H1 (cell line): Measurements from ENCODE around the gene CHRM3. TPM values are rescaled to one million over a fixed set of nuclear protein-coding genes. Genes with fewer than 3 reads are reported as not detected.

ENCODE experiments used
- CTCF ChIA-PET: fragments of 300-600 bp; sonication (Branson Sonifier 250); formaldehyde crosslinking; loops from one replicate; lab custom pipeline; 2021; ENCODE audit not compliant: partially characterized antibody; lab: Charles Lee
- POLR2A ChIA-PET: fragments of 300-600 bp; sonication (Branson Sonifier 250); formaldehyde crosslinking; loops from one replicate; lab custom pipeline; 2021; ENCODE audit warnings: inconsistent platforms; ENCODE audit not compliant: partially characterized antibody; lab: Charles Lee
- DNase-seq, 2 experiments: peaks; one replicate each; pipeline versions ENCODE4 v3.0.0 to v3.0.0-alpha.2; 2010 to 2022; ENCODE audit warnings: low spot score in 2 of 2, low read depth in 1 of 2, mixed read lengths in 1 of 2
- FAIRE-seq: peaks from 2 replicates; lab custom pipeline; 2011; peaks lifted over from hg19 to GRCh38; lab: Jason Lieb, UNC
- H2AFZ ChIP-seq: 2 replicates; pipeline ENCODE4 v1.8.1; 2012; ENCODE audit warnings: low read length, inconsistent platforms
- H2AK5ac ChIP-seq: 2 replicates; pipeline ENCODE4 v1.6.1; 2013; ENCODE audit warnings: low read depth, low read length
- H2BK120ac ChIP-seq: replicated peaks from 2 replicates; pipeline ENCODE3; 2013; ENCODE audit warnings: low read depth, low read length, inconsistent platforms
- H2BK12ac ChIP-seq: 2 replicates; pipeline ENCODE4 v1.6.1; 2013; ENCODE audit warnings: low read depth, low read length
- H2BK15ac ChIP-seq: 2 replicates; pipeline ENCODE4 v1.6.1; 2013; ENCODE audit warnings: low read length
- H2BK20ac ChIP-seq: 2 replicates; pipeline ENCODE4 v1.6.1; 2013; ENCODE audit warnings: low read length
- H2BK5ac ChIP-seq: 2 replicates; pipeline ENCODE4 v1.6.1; 2013; ENCODE audit warnings: low read depth, low read length
- H3K14ac ChIP-seq: 2 replicates; pipeline ENCODE4 v1.6.1; 2013; ENCODE audit warnings: inconsistent platforms; ENCODE audit not compliant: insufficient read length
- H3K18ac ChIP-seq: 2 replicates; pipeline ENCODE4 v1.6.1; 2013; ENCODE audit warnings: low read length; ENCODE audit errors: extremely low read depth
- H3K23ac ChIP-seq: 2 replicates; pipeline ENCODE4 v1.6.1; 2013; ENCODE audit warnings: inconsistent platforms; ENCODE audit not compliant: insufficient read length
- H3K23me2 ChIP-seq: 2 replicates; pipeline ENCODE4 v1.6.1; 2013; ENCODE audit warnings: low read depth, low read length
- H3K27ac ChIP-seq: 2 replicates; pipeline ENCODE4 v1.6.1; 2011; ENCODE audit warnings: low read depth, low read length, inconsistent platforms
- H3K27me3 ChIP-seq, 4 experiments: replicated peaks in 1 of 4; 1 replicate in 1 of 4; 2 replicates in 3 of 4; pipeline versions ENCODE4 v1.6.1 to v1.8.1; 2011 to 2013; ENCODE audit warnings: low read length in 3 of 4, mild to moderate bottlenecking in 3 of 4, inconsistent platforms in 2 of 4, mixed read lengths in 2 of 4, moderate library complexity in 1 of 4; ENCODE audit not compliant: control insufficient read depth in 3 of 4, insufficient read depth in 3 of 4; ENCODE audit errors: extremely low read depth in 1 of 4
- H3K36me3 ChIP-seq, 4 experiments: 2 replicates each; pipeline versions ENCODE4 v1.6.1 to v1.8.1; 2011 to 2013; ENCODE audit warnings: mild to moderate bottlenecking in 4 of 4, low read length in 3 of 4, moderate library complexity in 2 of 4, control low read depth in 1 of 4, inconsistent platforms in 1 of 4; ENCODE audit not compliant: insufficient read depth in 4 of 4, control insufficient read depth in 2 of 4
- H3K4ac ChIP-seq: replicated peaks from 2 replicates; pipeline ENCODE3; 2013; ENCODE audit warnings: low read length, low read depth, mixed read lengths, inconsistent platforms; ENCODE audit not compliant: insufficient read length
- H3K4me1 ChIP-seq, 4 experiments: replicated peaks in 1 of 4; 1 replicate in 1 of 4; 2 replicates in 3 of 4; pipeline versions ENCODE4 v1.6.1 to v1.8.1; 2011 to 2013; ENCODE audit warnings: low read length in 3 of 4, inconsistent platforms in 2 of 4, mixed read lengths in 1 of 4; ENCODE audit not compliant: insufficient read depth in 4 of 4, control insufficient read depth in 3 of 4
- H3K4me2 ChIP-seq, 2 experiments: 2 replicates each; pipeline versions ENCODE4 v1.6.1 to v1.8.1; 2011 to 2013; ENCODE audit warnings: low read depth in 2 of 2, low read length in 2 of 2, control low read depth in 1 of 2, inconsistent platforms in 1 of 2, mild to moderate bottlenecking in 1 of 2; ENCODE audit not compliant: insufficient read depth in 1 of 2
- H3K4me3 ChIP-seq, 4 experiments: fragments of 200-600, 300-600 bp in 1 of 4; sonication (generic), shearing (Covaris generic), sonication (Bioruptor Twin) in 1 of 4; 2 replicates each; pipeline versions ENCODE4 v1.5.1 to v1.8.1; 2011 to 2016; ENCODE audit warnings: low read length in 4 of 4, low read depth in 3 of 4, control low read depth in 2 of 4, inconsistent platforms in 2 of 4, mild to moderate bottlenecking in 2 of 4, mixed read lengths in 1 of 4, moderate library complexity in 1 of 4; ENCODE audit not compliant: insufficient read depth in 2 of 4; ENCODE audit errors: extremely low read depth in 1 of 4
- H3K56ac ChIP-seq: replicated peaks from 2 replicates; pipeline ENCODE3; 2013; ENCODE audit warnings: low read depth, mild to moderate bottlenecking, mixed read lengths, low read length, inconsistent platforms; ENCODE audit not compliant: insufficient read length
- H3K79me1 ChIP-seq: 2 replicates; pipeline ENCODE4 v1.6.1; 2013; ENCODE audit warnings: low read depth, low read length, control low read depth
- H3K79me2 ChIP-seq, 2 experiments: 2 replicates each; pipeline versions ENCODE4 v1.6.1 to v1.8.1; 2012 to 2013; ENCODE audit warnings: low read length in 2 of 2, mild to moderate bottlenecking in 2 of 2, inconsistent platforms in 1 of 2; ENCODE audit not compliant: insufficient read depth in 2 of 2, control insufficient read depth in 1 of 2
- H3K9ac ChIP-seq, 4 experiments: replicated peaks in 1 of 4; 1 replicate in 1 of 4; 2 replicates in 3 of 4; pipeline versions ENCODE4 v1.6.1 to v1.8.1; 2011 to 2013; ENCODE audit warnings: low read depth in 3 of 4, low read length in 3 of 4, control low read depth in 2 of 4, mild to moderate bottlenecking in 2 of 4, moderate library complexity in 2 of 4, inconsistent platforms in 1 of 4; ENCODE audit errors: extremely low read depth in 1 of 4
- H3K9me3 ChIP-seq, 2 experiments: 2 replicates each; pipeline versions ENCODE4 v1.6.1 to v1.8.1; 2012 to 2013; ENCODE audit warnings: mild to moderate bottlenecking in 2 of 2, moderate library complexity in 2 of 2, control low read depth in 1 of 2, inconsistent platforms in 1 of 2, low read depth in 1 of 2, low read length in 1 of 2, mixed read lengths in 1 of 2; ENCODE audit not compliant: insufficient read depth in 2 of 2
- H4K20me1 ChIP-seq, 2 experiments: replicated peaks in 1 of 2; 2 replicates each; pipeline versions ENCODE3 to v1.8.1; 2011 to 2013; ENCODE audit warnings: inconsistent platforms in 2 of 2, low read length in 2 of 2, mild to moderate bottlenecking in 1 of 2; ENCODE audit not compliant: insufficient read depth in 2 of 2, control insufficient read depth in 1 of 2
- H4K5ac ChIP-seq: 2 replicates; pipeline ENCODE4 v1.6.1; 2013; ENCODE audit warnings: low read length, low read depth, mixed read lengths, inconsistent platforms; ENCODE audit not compliant: insufficient read length
- H4K8ac ChIP-seq: 2 replicates; pipeline ENCODE4 v1.8.0; 2013; ENCODE audit warnings: mild to moderate bottlenecking, moderate library complexity, low read length, inconsistent platforms; ENCODE audit not compliant: insufficient read depth; ENCODE audit errors: extremely low read depth
- H4K91ac ChIP-seq: replicated peaks from 2 replicates; pipeline ENCODE3; 2013; ENCODE audit warnings: low read length, mixed read lengths, inconsistent platforms; ENCODE audit not compliant: insufficient read length
- BCL11A ChIP-seq, 2 experiments: IDR thresholded peaks; one replicate each; pipeline ENCODE4 v1.6.1; 2011; ENCODE audit warnings: low read depth in 2 of 2, low read length in 2 of 2, mild to moderate bottlenecking in 2 of 2
- CBX5 ChIP-seq: fragments of 300-800, 300-1000 bp; sonication (generic); IDR thresholded peaks from 2 replicates; pipeline ENCODE4 v1.7.1; 2016; ENCODE audit warnings: antibody characterized with exemption, low read length, low read depth
- CHD1 ChIP-seq: IDR thresholded peaks from 2 replicates; pipeline ENCODE4 v1.6.1; 2012; ENCODE audit warnings: low read depth, low read length, improper control_type of control experiment
- SAP30 ChIP-seq: fragments of 300-600 bp; sonication (generic); IDR thresholded peaks from 2 replicates; pipeline ENCODE4 v1.7.1; 2012; ENCODE audit warnings: low read length, moderate library complexity, mild to moderate bottlenecking, inconsistent platforms; ENCODE audit not compliant: insufficient read depth, insufficient replicate concordance
- SIN3A ChIP-seq, 2 experiments: IDR thresholded peaks in 1 of 2; conservative IDR thresholded peaks in 1 of 2; 2 replicates each; pipeline ENCODE4 v1.6.1; 2011 to 2012; ENCODE audit warnings: low read length in 2 of 2, improper control_type of control experiment in 1 of 2, low read depth in 1 of 2, mild to moderate bottlenecking in 1 of 2
- SIX5 ChIP-seq: IDR thresholded peaks from 2 replicates; pipeline ENCODE4 v1.6.1; 2011; ENCODE audit warnings: mild to moderate bottlenecking, low read depth, low read length
- USF2 ChIP-seq: IDR thresholded peaks from 2 replicates; pipeline ENCODE4 v1.6.1; 2011; ENCODE audit warnings: low read length, improper control_type of control experiment
- WGBS, 2 experiments: shearing (Covaris generic) in 1 of 2; methylation state at CpG; one replicate each; pipeline versions ENCODE4 v1.1.6 to v1.1.7; 2013 to 2015; ENCODE audit warnings: low lambda C conversion rate in 2 of 2, mixed read lengths in 2 of 2, inconsistent platforms in 1 of 2, low coverage in 1 of 2, missing lambda C conversion rate in 1 of 2; ENCODE audit not compliant: insufficient replicate concordance in 2 of 2, insufficient coverage in 1 of 2, insufficient read length in 1 of 2; ENCODE audit errors: extremely low coverage in 1 of 2, missing lambda C conversion rate in 1 of 2; 5-methylcytosine and 5-hydroxymethylcytosine counted together
- polyA plus RNA-seq, 7 experiments: library from polyadenylated mRNA; depleted of rRNA in 3 of 7; stranded (reverse) in 5 of 7; unstranded in 2 of 7; fragments of >200 nt in 5 of 7; fragments of 200-250 nt in 2 of 7; gene quantifications; 1 replicate in 5 of 7; 2 replicates in 1 of 7; 4 replicates in 1 of 7; pipeline versions ENCODE4 v1.2.1 to v1.2.3, GENCODE V29; 2011 to 2013; ENCODE audit warnings: missing spikeins in 2 of 7, mixed read lengths in 2 of 7
- total RNA-seq: library from RNA; stranded (reverse); fragmentation: NEBNext Ultra II Directional; extraction: Animal tissue kit (Norgen Biotek cat#: 25700); gene quantifications from 2 replicates; pipeline ENCODE4 v1.2.1, GENCODE V29; 2021

CHRM3 gene
- total and polyA plus RNA-seq, 2 of the 8 experiments (the other 6 are each of a cell fraction or from before 2014, with no cell fraction given), result 3.3 to 5.0 TPM

GRCh38 chr1:239347776-239348175 is 38.6 kb upstream of the CHRM3 start:
- Histone ChIP-seq H3K36me3 (no peaks in the 10 kb centered on the region), H2BK12ac (no peak overlapping the region), H3K4me3 (no peak overlapping the region), H2BK120ac (no peak overlapping the region), H3K79me2 (no peaks in the 10 kb centered on the region), H3K4me1 (no peaks in the 10 kb centered on the region), H4K20me1 (no peaks in the 10 kb centered on the region), H3K4me2 (no peak overlapping the region), H4K5ac (no peak overlapping the region), H3K14ac (no peak overlapping the region), H3K23ac (no peak overlapping the region), H3K27ac (no peak overlapping the region), H3K4ac (no peak overlapping the region), H2BK15ac (no peak overlapping the region), H4K8ac (no peak overlapping the region), H3K79me1 (no peaks in the 10 kb centered on the region), H2BK5ac (no peak overlapping the region), H2AFZ (no peak overlapping the region), H2AK5ac (no peak overlapping the region), H4K91ac (no peak overlapping the region), H3K18ac (no peak overlapping the region), H3K9me3 (no peaks in the 10 kb centered on the region), H3K23me2 (no peaks in the 10 kb centered on the region), H3K27me3 (no peaks in the 10 kb centered on the region; a peak in 1 of 7 replicates), H2BK20ac (no peak overlapping the region), H3K9ac (no peak overlapping the region), H3K56ac (no peak overlapping the region)
- no peak for TF ChIP-seq SIX5
- no peak for TF ChIP-seq CHD1
- no peak for TF ChIP-seq SAP30
- TF ChIP-seq USF2, result no peak
- no peak for TF ChIP-seq SIN3A (conservative IDR thresholded peaks at IDR 0.05 in 1 of 2, IDR thresholded peaks at IDR 0.05 in 1 of 2; ENCODE audit: low read depth in 1 of 2, low read length in 2 of 2)
- no peak for TF ChIP-seq BCL11A (IDR thresholded peaks at IDR 0.05; ENCODE audit: low read depth in 2 of 2, low read length in 2 of 2)
- TF ChIP-seq CBX5, result no peak
- CTCF ChIA-PET, result no interaction called here
- no peak for FAIRE-seq
- 96% methylated on average over 2 of the region's 2 CpGs; no CpG with 5 or more reads in 1 of the 2 experiments for WGBS, 2 experiments
- POLR2A ChIA-PET, result no interaction called here
- no peak for DNase-seq
